ENCODE measurements around the gene MAML3. TPM values are rescaled to one million over a fixed set of nuclear protein-coding genes. Genes with fewer than 3 reads are reported as not detected.

MAML3 gene
- total RNA-seq, 1 experiment from 2014 or later: 12.1 TPM

DNA sequence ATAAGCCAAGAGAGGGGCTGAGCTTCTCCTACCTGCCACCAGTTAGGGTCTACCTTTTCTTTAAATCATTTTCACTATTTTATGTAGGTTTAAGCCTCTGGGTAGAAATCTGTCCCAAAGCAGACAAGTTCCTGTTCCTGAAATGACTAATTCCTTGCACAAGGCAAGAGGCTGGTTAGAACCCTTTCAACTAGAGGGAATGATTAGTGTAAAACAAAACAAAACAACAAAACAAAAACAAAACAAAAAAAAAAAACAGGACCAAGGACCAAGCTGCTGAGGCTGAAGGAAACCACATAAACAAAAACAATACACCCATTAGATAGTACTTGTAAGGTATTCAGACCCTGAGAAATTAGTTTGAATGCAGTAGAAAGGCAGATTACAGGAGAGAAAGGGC, 62.7 kb downstream of the MAML3 start:
- DNase-seq: no peak
- Histone ChIP-seq H3K4me1 (peaks cover 58% of the 10 kb centered on the region), H3K36me3 (ENCODE audit: control insufficient read depth, insufficient read depth, low read length) (no peaks in the 10 kb centered on the region), H3K27me3 (replicated peaks; ENCODE audit: control insufficient read depth, insufficient read depth, low read length) (no peaks in the 10 kb centered on the region), H3K9me3 (no peaks in the 10 kb centered on the region), H3K4me3 (ENCODE audit: low read depth, low read length) (no peak overlapping the region)
- intact Hi-C loops (cut with micrococcal nuclease; ENCODE audit: unreplicated experiment): no loop called here
- no peak overlapping the region for H3K4me3 Mint-ChIP-seq (ENCODE audit: unreplicated experiment)
- peaks cover 2% of the 10 kb centered on the region for H3K36me3 Mint-ChIP-seq (ENCODE audit: insufficient read depth, unreplicated experiment)
- H3K9me3 Mint-ChIP-seq (ENCODE audit: unreplicated experiment): no peaks in the 10 kb centered on the region
- POLR2A ChIA-PET: no interaction called here
- no TSS peak for BruUV-seq (replicated peaks)
- peaks cover 67% of the 10 kb centered on the region for H3K4me1 Mint-ChIP-seq (ENCODE audit: low read depth, unreplicated experiment)
- no peak overlapping the region for H3K27ac Mint-ChIP-seq (ENCODE audit: unreplicated experiment)
- TF ChIP-seq, protein P1, sequence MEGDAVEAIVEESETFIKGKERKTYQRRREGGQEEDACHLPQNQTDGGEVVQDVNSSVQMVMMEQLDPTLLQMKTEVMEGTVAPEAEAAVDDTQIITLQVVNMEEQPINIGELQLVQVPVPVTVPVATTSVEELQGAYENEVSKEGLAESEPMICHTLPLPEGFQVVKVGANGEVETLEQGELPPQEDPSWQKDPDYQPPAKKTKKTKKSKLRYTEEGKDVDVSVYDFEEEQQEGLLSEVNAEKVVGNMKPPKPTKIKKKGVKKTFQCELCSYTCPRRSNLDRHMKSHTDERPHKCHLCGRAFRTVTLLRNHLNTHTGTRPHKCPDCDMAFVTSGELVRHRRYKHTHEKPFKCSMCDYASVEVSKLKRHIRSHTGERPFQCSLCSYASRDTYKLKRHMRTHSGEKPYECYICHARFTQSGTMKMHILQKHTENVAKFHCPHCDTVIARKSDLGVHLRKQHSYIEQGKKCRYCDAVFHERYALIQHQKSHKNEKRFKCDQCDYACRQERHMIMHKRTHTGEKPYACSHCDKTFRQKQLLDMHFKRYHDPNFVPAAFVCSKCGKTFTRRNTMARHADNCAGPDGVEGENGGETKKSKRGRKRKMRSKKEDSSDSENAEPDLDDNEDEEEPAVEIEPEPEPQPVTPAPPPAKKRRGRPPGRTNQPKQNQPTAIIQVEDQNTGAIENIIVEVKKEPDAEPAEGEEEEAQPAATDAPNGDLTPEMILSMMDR (IDR thresholded peaks at IDR 0.05; ENCODE audit: insufficient read depth in 1 of 2, low read depth in 1 of 2, low read length in 1 of 2, severe bottlenecking in 1 of 2, unreplicated experiment in 1 of 2): no peak
- no peaks in the 10 kb centered on the region for H3K27me3 Mint-ChIP-seq (ENCODE audit: insufficient read depth, unreplicated experiment)
- CTCF ChIA-PET: no interaction called here

DNA sequence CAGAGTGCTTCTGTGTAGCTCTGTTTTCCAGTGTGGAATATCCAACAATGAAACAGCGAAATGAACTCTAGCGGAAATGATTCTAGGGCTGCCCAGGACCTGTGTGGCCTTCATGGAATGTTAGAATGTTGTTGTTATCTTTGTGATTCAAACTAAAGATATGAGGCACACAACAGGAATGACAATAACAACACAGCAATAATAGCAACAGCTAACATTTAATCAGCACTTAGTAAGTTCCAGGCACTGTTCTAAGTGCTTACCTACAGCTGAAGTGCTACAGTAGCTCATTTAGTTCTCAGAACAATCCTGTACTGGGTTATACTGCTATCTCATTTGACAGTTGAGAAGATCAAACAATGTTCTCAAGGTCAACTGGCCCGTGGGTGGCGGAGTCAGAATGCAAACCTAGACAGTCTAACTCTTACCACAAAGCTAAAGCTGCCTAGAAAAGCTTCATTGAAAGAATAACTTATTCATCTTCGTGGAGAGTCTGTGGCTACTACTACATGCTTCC, 63.7 kb downstream of the MAML3 start:
- intact Hi-C loops (cut with micrococcal nuclease; ENCODE audit: unreplicated experiment): no loop called here
- Mint-ChIP-seq H3K27ac (ENCODE audit: unreplicated experiment) (no peak overlapping the region), H3K27me3 (ENCODE audit: insufficient read depth, unreplicated experiment) (no peaks in the 10 kb centered on the region), H3K4me1 (ENCODE audit: low read depth, unreplicated experiment) (peaks cover 65% of the 10 kb centered on the region), H3K9me3 (ENCODE audit: unreplicated experiment) (no peaks in the 10 kb centered on the region), H3K36me3 (ENCODE audit: insufficient read depth, unreplicated experiment) (peaks cover 6% of the 10 kb centered on the region), H3K4me3 (ENCODE audit: unreplicated experiment) (no peak overlapping the region)
- Histone ChIP-seq H3K9me3 (no peaks in the 10 kb centered on the region), H3K4me3 (ENCODE audit: low read depth, low read length) (no peak overlapping the region), H3K4me1 (peaks cover 68% of the 10 kb centered on the region), H3K27me3 (replicated peaks; ENCODE audit: control insufficient read depth, insufficient read depth, low read length) (no peaks in the 10 kb centered on the region), H3K36me3 (ENCODE audit: control insufficient read depth, insufficient read depth, low read length) (no peaks in the 10 kb centered on the region)
- ChIA-PET CTCF (no interaction called here), POLR2A (no interaction called here)
- TF ChIP-seq, protein P1 (IDR thresholded peaks at IDR 0.05; ENCODE audit: insufficient read depth in 1 of 2, low read depth in 1 of 2, low read length in 1 of 2, severe bottlenecking in 1 of 2, unreplicated experiment in 1 of 2): no peak
- no TSS peak for BruUV-seq (replicated peaks)
- no peak for DNase-seq

DNA sequence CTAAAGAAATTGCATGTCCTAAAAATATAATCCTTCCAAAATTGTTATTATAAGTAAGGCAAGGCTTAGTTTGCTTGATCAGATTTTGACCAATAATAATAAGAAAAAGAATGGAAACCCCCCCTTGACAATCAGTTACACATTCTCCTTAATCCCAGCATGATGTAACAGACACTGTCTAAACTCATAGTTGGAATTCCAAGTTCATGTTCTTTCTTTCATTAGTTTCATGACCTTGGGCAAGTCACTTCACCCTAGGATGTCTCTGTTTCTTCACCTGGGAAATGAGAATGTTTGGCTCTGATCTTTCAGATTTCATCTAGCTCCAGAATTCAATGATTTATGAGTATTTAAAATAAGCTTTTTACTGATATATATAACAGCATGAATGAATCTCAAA, 64.8 kb downstream of the MAML3 start:
- Histone ChIP-seq H3K4me1 (peaks cover 70% of the 10 kb centered on the region), H3K36me3 (ENCODE audit: control insufficient read depth, insufficient read depth, low read length) (no peaks in the 10 kb centered on the region), H3K27me3 (replicated peaks; ENCODE audit: control insufficient read depth, insufficient read depth, low read length) (no peaks in the 10 kb centered on the region), H3K4me3 (ENCODE audit: low read depth, low read length) (no peak overlapping the region), H3K9me3 (no peaks in the 10 kb centered on the region)
- H3K36me3 Mint-ChIP-seq (ENCODE audit: insufficient read depth, unreplicated experiment): peaks cover 6% of the 10 kb centered on the region
- H3K27ac Mint-ChIP-seq (ENCODE audit: unreplicated experiment): no peak overlapping the region
- TF ChIP-seq, protein P1 (IDR thresholded peaks at IDR 0.05; ENCODE audit: insufficient read depth in 1 of 2, low read depth in 1 of 2, low read length in 1 of 2, severe bottlenecking in 1 of 2, unreplicated experiment in 1 of 2): no peak
- H3K4me1 Mint-ChIP-seq (ENCODE audit: low read depth, unreplicated experiment): peaks cover 61% of the 10 kb centered on the region
- no peaks in the 10 kb centered on the region for H3K9me3 Mint-ChIP-seq (ENCODE audit: unreplicated experiment)
- CTCF ChIA-PET: interaction anchor here (1.1 kb wide), 1 partner anchor 37 kb away, joined by 3 read pairs; no protein-coding TSS in a partner anchor
- no peak for DNase-seq
- no TSS peak for BruUV-seq (replicated peaks)
- H3K27me3 Mint-ChIP-seq (ENCODE audit: insufficient read depth, unreplicated experiment): no peaks in the 10 kb centered on the region
- intact Hi-C loops (cut with micrococcal nuclease; ENCODE audit: unreplicated experiment): loop anchor here (2.0 to 5.0 kb wide), 4 partner anchors 22 to 67 kb away; no protein-coding TSS in a partner anchor
- POLR2A ChIA-PET: no interaction called here
- no peak overlapping the region for H3K4me3 Mint-ChIP-seq (ENCODE audit: unreplicated experiment)

Data from Caco-2 (cell line).